ENCODE results near the gene NFKB1.

Gene NFKB1

DNA sequence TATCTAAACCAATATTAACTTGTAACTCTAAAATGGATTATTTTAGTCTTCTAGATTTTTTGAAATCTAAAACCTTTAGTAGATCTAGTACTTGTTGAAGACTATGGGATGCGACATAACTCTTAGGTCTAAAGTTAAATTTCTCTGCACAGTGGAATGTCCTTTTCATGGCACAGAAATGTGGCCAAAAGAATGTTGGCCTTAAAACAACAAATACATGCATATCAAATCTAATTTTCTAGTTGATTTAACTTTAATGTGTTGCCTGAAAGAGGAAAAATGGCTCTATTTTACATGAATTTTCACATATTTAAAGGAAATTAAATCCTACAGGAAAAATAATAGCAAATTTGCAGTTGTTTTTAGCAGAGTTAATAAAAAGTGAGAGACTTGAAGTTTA is 30.3 kb downstream of the NFKB1 start:
- DNase-seq = no peak

DNA sequence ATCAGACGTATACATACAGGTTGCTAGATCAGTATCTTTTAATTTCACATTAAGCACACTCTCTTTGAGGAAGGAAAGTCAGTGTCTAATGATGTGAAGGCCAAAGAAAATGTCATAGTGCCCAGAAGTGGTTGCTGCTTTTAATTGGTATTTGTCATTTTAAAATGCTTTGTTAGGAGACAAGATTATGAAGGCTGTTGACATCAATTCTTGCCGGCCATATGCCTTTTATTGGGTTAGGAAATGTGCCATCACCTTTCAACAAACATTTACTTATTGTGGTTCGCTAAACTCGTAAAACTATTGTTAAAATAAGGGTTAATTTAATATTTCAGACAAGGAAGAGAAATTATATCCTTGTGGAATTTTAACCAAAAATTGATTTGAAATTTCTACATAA is 32.2 kb downstream of the NFKB1 start:
- DNase-seq = no peak

GRCh38 chr4:102533904-102534303 is 32.7 kb downstream of the NFKB1 start:
- DNase-seq = no peak

DNA sequence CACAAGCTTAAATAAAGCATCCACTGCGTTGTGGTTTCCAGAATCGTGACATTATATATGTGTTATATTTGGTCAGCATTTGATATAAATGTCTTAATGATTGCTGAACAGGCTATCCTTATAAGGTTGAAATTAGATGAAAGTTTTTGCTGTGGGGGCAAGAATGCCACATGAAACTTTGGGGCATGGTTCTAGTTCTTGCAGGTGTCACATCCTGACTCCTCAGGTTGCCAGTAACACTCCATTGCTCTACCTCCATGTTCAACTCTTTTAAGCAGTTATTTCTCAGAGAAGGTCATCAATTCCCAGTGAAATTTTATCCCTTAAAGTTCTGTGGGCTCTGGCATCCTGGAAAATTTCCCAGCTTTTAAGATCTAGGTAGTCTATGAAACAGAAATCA is 33.7 kb downstream of the NFKB1 start:
- no peak for DNase-seq

- peak in 1 of 5 donors; percentile 73 for DNase-seq
Observed at GRCh38 chr4:102535398-102536082, 34.4 kb downstream of the NFKB1 start.

DNA sequence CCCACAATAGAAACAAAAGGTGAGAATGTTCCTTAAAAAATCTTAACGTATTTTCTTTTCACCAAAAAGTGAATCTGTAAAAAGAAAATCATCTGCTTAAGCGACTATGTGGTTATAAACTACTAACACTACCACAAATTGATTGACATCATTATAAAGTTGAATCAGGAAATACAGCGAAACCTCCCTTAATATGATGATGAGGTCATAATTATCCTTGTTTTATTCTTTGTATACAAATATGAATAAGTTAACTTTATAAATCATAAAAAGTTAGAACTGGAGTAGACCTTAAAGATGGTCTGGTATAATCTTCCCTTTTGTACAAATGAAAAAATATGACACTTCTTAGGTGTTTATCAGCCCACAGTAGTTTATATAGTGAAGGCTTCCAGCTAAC is 35.6 kb downstream of the NFKB1 start:
- no peak for DNase-seq

DNA sequence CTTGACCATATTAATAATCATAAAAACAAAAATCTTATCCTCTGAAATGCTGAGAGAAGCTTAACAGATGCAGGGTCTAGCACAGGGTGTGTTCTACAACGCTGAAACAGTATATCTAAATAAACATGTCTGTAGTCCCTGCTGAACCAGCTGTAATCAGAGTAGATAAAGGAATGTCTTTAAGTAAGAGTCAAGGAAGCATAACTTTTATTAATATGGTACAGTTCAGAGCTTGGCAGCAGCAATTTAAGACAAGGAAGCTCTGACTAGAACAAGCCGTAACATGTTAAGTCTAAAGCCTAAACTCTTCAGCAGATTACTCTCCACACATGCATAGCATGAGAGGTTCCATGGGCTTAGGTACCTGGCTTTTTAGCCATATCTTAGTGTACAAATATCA is 36.1 kb downstream of the NFKB1 start:
- no peak for DNase-seq

- no peak for DNase-seq
Observed at GRCh38 chr4:102541697-102542096, 40.5 kb downstream of the NFKB1 start.

DNA sequence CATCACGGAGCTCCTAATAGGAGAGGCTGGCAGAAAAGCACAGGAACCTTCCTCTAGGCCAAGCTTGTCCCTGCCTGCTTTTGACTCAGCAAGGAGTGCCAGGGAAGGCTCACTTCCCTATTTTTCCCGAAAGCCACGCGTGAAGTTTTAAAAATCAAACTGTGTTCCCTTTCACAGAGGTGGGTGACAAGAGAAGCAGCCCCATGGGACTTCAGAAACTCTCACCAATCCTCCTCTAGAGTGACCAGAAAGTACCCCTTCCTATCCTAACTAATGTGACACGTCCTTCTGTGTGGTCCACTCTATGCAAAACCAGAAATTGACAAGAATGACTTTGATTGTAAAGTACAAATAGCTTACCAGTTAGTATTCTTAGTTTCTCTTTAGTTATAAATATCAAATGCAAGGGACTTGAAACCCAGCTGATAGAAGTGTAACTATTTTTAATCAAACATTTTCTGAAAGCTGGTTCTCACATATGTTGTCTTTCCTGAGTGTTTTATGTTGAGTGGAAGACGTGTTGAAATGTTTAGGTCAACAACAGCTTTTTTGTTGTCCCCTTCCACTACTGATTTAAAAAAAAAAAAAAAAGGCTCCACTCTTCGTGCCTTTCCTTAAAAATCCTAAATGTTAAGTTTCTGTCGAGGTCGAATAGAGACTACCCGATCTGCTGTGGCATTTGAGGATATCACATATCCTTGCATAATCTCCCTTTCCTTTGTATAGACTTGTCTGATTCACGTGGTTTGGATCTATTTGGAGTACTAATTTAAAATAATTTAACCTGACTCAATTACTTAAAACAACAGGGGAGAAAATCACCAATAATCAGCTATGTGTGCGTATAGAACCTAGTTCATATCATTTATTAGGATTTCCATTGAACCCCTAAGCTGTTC is 42.1 kb downstream of the NFKB1 start:
- no peak for DNase-seq

- DNase-seq = no peak
Observed at GRCh38 chr4:102546635-102547034, 45.5 kb downstream of the NFKB1 start.

- no peak for DNase-seq
Observed at GRCh38 chr4:102547973-102548372, 46.8 kb downstream of the NFKB1 start.

GRCh38 chr4:102551958-102552565 is 50.9 kb downstream of the NFKB1 start:
- DNase-seq = no peak

- no peak for DNase-seq
Observed at GRCh38 chr4:102552781-102553180, 51.6 kb downstream of the NFKB1 start.

- no peak for DNase-seq
Observed at GRCh38 chr4:102553982-102554381, 52.8 kb downstream of the NFKB1 start.

DNA sequence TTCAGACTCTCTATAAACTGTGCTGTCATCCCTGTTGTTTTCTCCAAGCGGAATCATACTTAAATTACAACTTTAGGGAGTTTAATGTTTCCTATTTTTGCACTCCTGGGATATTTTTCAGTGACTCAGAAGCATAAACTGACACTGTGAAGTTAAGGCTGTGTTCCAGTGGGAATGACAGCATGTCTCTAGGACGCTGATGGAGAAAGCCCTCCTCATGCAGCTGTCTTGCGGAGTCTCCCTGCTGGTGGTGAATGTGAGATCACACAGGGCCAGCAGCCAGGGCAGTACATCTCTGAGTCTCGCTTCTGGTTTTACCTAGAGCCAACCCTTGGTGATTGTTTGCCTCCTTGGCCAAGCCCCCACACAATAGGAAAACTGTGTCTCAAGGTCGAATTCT is 53.3 kb downstream of the NFKB1 start:
- DNase-seq = no peak

GRCh38 chr4:102554992-102555391 is 53.8 kb downstream of the NFKB1 start:
- no peak for DNase-seq

GRCh38 chr4:102557636-102558035 is 56.5 kb downstream of the NFKB1 start:
- DNase-seq = no peak

- peak in 1 of 5 donors; percentile 28 for DNase-seq
Observed at GRCh38 chr4:102560115-102560514, 59.0 kb downstream of the NFKB1 start.

DNA sequence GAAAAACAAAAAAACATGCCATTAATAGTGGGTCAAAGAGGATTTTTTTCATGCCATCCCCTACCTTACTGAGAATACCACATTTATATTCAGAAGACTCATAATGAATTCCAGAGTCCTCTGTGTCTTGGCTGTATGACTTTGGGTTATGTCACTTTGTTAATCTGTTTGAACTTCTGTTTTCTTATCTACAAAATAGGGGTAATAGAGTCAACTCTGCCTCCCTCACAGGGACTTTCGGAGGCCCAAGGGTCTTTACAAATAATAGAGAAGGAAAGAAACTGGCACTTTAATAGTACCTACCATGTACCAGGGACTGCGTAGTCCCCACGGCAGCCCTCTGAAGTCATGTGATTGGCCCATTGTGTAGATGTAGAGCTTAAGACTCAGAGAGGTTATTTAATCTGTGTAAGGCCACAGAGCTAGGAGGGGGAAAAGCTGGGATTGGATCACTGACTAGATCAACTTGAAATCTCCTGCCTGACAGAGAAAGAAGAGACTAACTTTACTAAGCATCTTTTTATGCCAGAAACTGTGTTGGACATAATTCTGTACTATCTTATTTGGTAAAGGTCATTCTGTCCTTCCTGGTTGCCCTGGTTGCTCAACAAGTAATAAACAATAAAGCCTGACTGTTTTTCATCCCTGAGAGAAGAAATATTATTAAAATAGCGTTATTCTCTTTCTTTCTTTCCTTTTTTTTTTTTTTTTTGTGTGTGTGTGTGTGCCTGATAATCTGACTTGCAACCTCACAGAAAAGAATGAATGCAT is 59.6 kb downstream of the NFKB1 start:
- no peak for DNase-seq

DNA sequence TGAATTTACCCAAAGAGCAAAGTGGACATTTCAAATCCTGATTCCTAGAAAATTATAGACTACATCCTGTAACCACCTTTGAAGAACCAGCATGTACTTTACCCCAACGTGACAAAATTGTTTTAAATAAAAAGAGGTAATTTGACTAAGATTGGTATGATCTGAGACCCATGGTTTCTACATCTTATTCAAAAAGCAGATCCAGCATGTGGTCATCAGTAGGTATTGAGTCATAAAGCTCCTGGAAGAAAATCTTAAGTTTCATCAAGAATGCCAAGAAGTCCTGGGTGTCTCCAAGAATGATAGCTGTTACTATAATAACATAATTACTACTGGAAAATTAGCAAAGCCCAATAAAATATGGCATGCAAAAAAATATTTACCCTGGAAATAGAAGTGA is 61.8 kb downstream of the NFKB1 start:
- no peak for DNase-seq

GRCh38 chr4:102564399-102565059 is 63.4 kb downstream of the NFKB1 start:
- no peak for DNase-seq

- DNase-seq = no peak
Observed at GRCh38 chr4:102565696-102566095, 64.5 kb downstream of the NFKB1 start.

Data from T-helper 1 cell (primary cell).